Adrenal gland (tissue), 5 donors: ENCODE results near the gene RNU1-1.
"Not testable (repeated sequence)": the region's sequence is repeated elsewhere in the genome, so short reads cannot be mapped to it uniquely, and the experiment has no call there.

ENCODE experiments used
- POLR2A ChIP-seq, 2 donors: fragments of 450-650 bp; IDR thresholded peaks; one replicate each; pipeline ENCODE4 v1.6.1; 2017; ENCODE audit warnings: antibody characterized with exemption in 2 of 2, mild to moderate bottlenecking in 2 of 2, moderate library complexity in 1 of 2
- TF ChIP-seq, protein P1 (sequence below), 6 experiments: fragments of 450-650 bp in 4 of 6; fragments of 200-600 bp in 2 of 6; sonication (generic) in 1 of 6; IDR thresholded peaks; 1 replicate in 5 of 6; 2 replicates in 1 of 6; pipeline versions ENCODE4 v1.5.1 to v1.8.0; 2016 to 2021; ENCODE audit warnings: antibody characterized with exemption in 6 of 6, mild to moderate bottlenecking in 2 of 6, moderate library complexity in 1 of 6
- donor health status: DM: no; HTN: no; CAD: no.

DNA sequence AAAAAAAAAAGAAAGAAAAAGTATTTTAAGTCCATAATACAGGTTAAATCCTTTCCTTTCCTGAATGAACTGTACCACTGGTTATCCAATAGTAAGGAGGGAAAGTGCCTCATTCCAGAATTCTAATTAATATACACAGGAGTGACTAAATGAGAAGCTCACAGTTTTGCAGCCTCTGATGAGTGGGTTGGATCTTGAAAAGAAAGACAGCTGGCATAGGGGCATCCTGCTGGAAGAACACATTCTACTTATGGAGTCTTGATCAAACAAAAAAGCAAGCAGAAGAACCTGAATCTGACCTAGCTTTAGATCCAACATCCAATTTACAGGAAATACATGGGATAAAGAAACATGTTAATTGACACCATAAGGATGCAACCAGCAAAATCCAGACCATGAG lies 27.1 kb downstream of the RNU1-1 start:
- TF ChIP-seq, protein P1, sequence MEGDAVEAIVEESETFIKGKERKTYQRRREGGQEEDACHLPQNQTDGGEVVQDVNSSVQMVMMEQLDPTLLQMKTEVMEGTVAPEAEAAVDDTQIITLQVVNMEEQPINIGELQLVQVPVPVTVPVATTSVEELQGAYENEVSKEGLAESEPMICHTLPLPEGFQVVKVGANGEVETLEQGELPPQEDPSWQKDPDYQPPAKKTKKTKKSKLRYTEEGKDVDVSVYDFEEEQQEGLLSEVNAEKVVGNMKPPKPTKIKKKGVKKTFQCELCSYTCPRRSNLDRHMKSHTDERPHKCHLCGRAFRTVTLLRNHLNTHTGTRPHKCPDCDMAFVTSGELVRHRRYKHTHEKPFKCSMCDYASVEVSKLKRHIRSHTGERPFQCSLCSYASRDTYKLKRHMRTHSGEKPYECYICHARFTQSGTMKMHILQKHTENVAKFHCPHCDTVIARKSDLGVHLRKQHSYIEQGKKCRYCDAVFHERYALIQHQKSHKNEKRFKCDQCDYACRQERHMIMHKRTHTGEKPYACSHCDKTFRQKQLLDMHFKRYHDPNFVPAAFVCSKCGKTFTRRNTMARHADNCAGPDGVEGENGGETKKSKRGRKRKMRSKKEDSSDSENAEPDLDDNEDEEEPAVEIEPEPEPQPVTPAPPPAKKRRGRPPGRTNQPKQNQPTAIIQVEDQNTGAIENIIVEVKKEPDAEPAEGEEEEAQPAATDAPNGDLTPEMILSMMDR (IDR thresholded peaks at IDR 0.05): not testable (repeated sequence)
- not testable (repeated sequence) for TF ChIP-seq POLR2A (IDR thresholded peaks at IDR 0.05)
